ENCODE measurements around the gene ACTR8. TPM values are rescaled to one million over a fixed set of nuclear protein-coding genes. Genes with fewer than 3 reads are reported as not detected.

ACTR8 gene
- total RNA-seq, 2 experiments from 2014 or later: 34.6 to 36.4 TPM

- CTCF ChIA-PET: interaction anchor here (1.0 kb wide), 1 partner anchor 10 kb away, joined by 4 read pairs; no protein-coding TSS in a partner anchor
- POLR2A ChIA-PET: interaction anchor here (2.5 kb wide), 1 partner anchor 11 kb away, joined by 14 read pairs; the partner anchor contains the start of gene SELENOK
These were observed 1.3 kb downstream of the ACTR8 start for GRCh38 chr3:53880396-53881345.

GRCh38 chr3:53865732-53866499, 16.0 kb downstream of the ACTR8 start:
- CTCF ChIA-PET: no interaction called here
- POLR2A ChIA-PET: no interaction called here

- ChIA-PET CTCF (no interaction called here), POLR2A (interaction anchor here (0.6 kb wide), 1 partner anchor 73 kb away, joined by 4 read pairs; no protein-coding TSS in a partner anchor)
These were observed 18.8 kb downstream of the ACTR8 start for GRCh38 chr3:53863145-53863544.

- ChIA-PET POLR2A (no interaction called here), CTCF (no interaction called here)
These were observed 19.7 kb downstream of the ACTR8 start for GRCh38 chr3:53862241-53862640.

- POLR2A ChIA-PET: no interaction called here
- CTCF ChIA-PET: no interaction called here
These were observed 21.8 kb downstream of the ACTR8 start for GRCh38 chr3:53860196-53860595.

GRCh38 chr3:53859178-53859577, 22.8 kb downstream of the ACTR8 start:
- POLR2A ChIA-PET: no interaction called here
- CTCF ChIA-PET: no interaction called here

GRCh38 chr3:53858096-53858741, 23.7 kb downstream of the ACTR8 start:
- ChIA-PET POLR2A (no interaction called here), CTCF (no interaction called here)

- ChIA-PET POLR2A (no interaction called here), CTCF (no interaction called here)
These were observed 25.0 kb downstream of the ACTR8 start for GRCh38 chr3:53856964-53857363.

GRCh38 chr3:53850895-53851294, 31.1 kb downstream of the ACTR8 start:
- ChIA-PET CTCF (no interaction called here), POLR2A (no interaction called here)

- ChIA-PET POLR2A (no interaction called here), CTCF (no interaction called here)
These were observed 32.0 kb downstream of the ACTR8 start for GRCh38 chr3:53849916-53850315.

- CTCF ChIA-PET: no interaction called here
- POLR2A ChIA-PET: no interaction called here
These were observed 35.1 kb downstream of the ACTR8 start for GRCh38 chr3:53846851-53847155.

GRCh38 chr3:53846134-53846850, 35.7 kb downstream of the ACTR8 start, which contains the start of the genes CHDH and IL17RB:
Gene CHDH, minus strand, starts transcription at chr3:53846419. Its CDS starts 22,411 bp downstream, at chr3:53824008.
Gene IL17RB, plus strand, starts transcription at chr3:53846568. Its CDS starts 21 bp downstream, at chr3:53846589.
- CTCF ChIA-PET: no interaction called here
- POLR2A ChIA-PET: no interaction called here

GRCh38 chr3:53845881-53846133, 36.1 kb downstream of the ACTR8 start:
- POLR2A ChIA-PET: no interaction called here

GRCh38 chr3:53845103-53845880, 36.7 kb downstream of the ACTR8 start:
- ChIA-PET CTCF (no interaction called here), POLR2A (no interaction called here)

More at GRCh38 chr3:53845881-53846133, 36.1 kb downstream of the ACTR8 start:
- CTCF ChIA-PET: no interaction called here

- POLR2A ChIA-PET: interaction anchor here (0.8 kb wide), 1 partner anchor 47 kb away, joined by 3 read pairs; the partner anchor contains the start of gene SELENOK
- CTCF ChIA-PET: no interaction called here
These were observed 37.5 kb downstream of the ACTR8 start for GRCh38 chr3:53844262-53845102.

- CTCF ChIA-PET: no interaction called here
- POLR2A ChIA-PET: interaction anchor here (0.8 kb wide), 1 partner anchor 48 kb away, joined by 3 read pairs; the partner anchor contains the start of gene SELENOK
These were observed 38.5 kb downstream of the ACTR8 start for GRCh38 chr3:53843195-53844177.
